GM19463 (cell line): ENCODE results near the gene NDUFB7.
"Not testable (repeated sequence)": the region's sequence is repeated elsewhere in the genome, so short reads cannot be mapped to it uniquely, and the experiment has no call there.

Source experiments
- ATAC-seq: cut with Tn5 transposase; IDR thresholded peaks from one replicate; pipeline ENCODE4 v1.9.1; 2021; ENCODE audit warnings: mild to moderate bottlenecking, moderate library complexity; ENCODE audit not compliant: unreplicated experiment

The NDUFB7 gene

GRCh38 chr19:14553939-14554243 is 18.0 kb downstream of the NDUFB7 start:
- no peak for ATAC-seq

- no peak for ATAC-seq
These were observed 18.6 kb downstream of the NDUFB7 start for GRCh38 chr19:14553042-14553938.

GRCh38 chr19:14552006-14552360 is 19.9 kb downstream of the NDUFB7 start:
- not testable (repeated sequence) for ATAC-seq

- not testable (repeated sequence) for ATAC-seq
These were observed 20.5 kb downstream of the NDUFB7 start for GRCh38 chr19:14551134-14552005.

- no peak for ATAC-seq
These were observed 21.6 kb downstream of the NDUFB7 start for GRCh38 chr19:14550201-14550754.

- no peak for ATAC-seq
These were observed 26.2 kb downstream of the NDUFB7 start for GRCh38 chr19:14545716-14546082.

GRCh38 chr19:14544977-14545715 is 26.7 kb downstream of the NDUFB7 start:
- ATAC-seq = no peak

GRCh38 chr19:14544047-14544446 is 27.8 kb downstream of the NDUFB7 start:
- no peak for ATAC-seq

- no peak for ATAC-seq
These were observed 29.0 kb downstream of the NDUFB7 start for GRCh38 chr19:14542711-14543328.

GRCh38 chr19:14541979-14542378 is 29.9 kb downstream of the NDUFB7 start:
- ATAC-seq = not testable (repeated sequence)

- no peak for ATAC-seq
These were observed 30.9 kb downstream of the NDUFB7 start for GRCh38 chr19:14540741-14541525.

- ATAC-seq = no peak
These were observed 34.8 kb downstream of the NDUFB7 start for GRCh38 chr19:14536926-14537692.

- no peak for ATAC-seq
These were observed 38.4 kb downstream of the NDUFB7 start for GRCh38 chr19:14533450-14533849.

GRCh38 chr19:14530506-14530905 is 41.4 kb downstream of the NDUFB7 start:
- no peak for ATAC-seq

- no peak for ATAC-seq
These were observed 41.9 kb downstream of the NDUFB7 start for GRCh38 chr19:14530005-14530348.

GRCh38 chr19:14529254-14530004 is 42.4 kb downstream of the NDUFB7 start, which contains the start of gene TECR:
Gene TECR, plus strand, starts transcription at chr19:14529594. Its CDS starts 103 bp downstream, at chr19:14529697.
- ATAC-seq = peak; percentile 94

GRCh38 chr19:14528419-14529253 is 43.2 kb downstream of the NDUFB7 start:
- no peak for ATAC-seq
